GM12878 (cell line): ENCODE results near the gene CCSER1. TPM values are rescaled to one million over a fixed set of nuclear protein-coding genes. Genes with fewer than 3 reads are reported as not detected.

Experiments
- ATAC-seq: fragments of 200-7000 bp; cut with Tn5 transposase; 3 replicates; pipeline ENCODE4 v1.9.1; 2020; ENCODE audit warnings: mild to moderate bottlenecking, moderate library complexity
- BruUV-seq: library from RNA; stranded (reverse); fragments of 400-500 nt; replicated peaks from 2 replicates; lab custom pipeline; 2021; lab: Mats Ljungman, UMichigan
- CTCF ChIA-PET: fragments of 300-600 bp; sonication (Branson Sonifier 250); formaldehyde crosslinking; extraction: SDS; loops from one replicate; lab custom pipeline; 2021; ENCODE audit warnings: inconsistent platforms; lab: Yijun Ruan, JAX
- POLR2A ChIA-PET: fragments of 350-600 bp; formaldehyde crosslinking; extraction: SDS; loops from one replicate; lab custom pipeline; 2021; ENCODE audit warnings: inconsistent platforms; lab: Charles Lee
- RAD21 ChIA-PET: fragments of 300-600 bp; sonication (Branson Sonifier 250); formaldehyde crosslinking; loops from one replicate; lab custom pipeline; 2023; ENCODE audit warnings: antibody characterized with exemption; ENCODE audit not compliant: unreplicated experiment; lab: Charles Lee
- SMC1A ChIA-PET: fragments of 300-600 bp; sonication (Branson Sonifier 250); formaldehyde crosslinking; loops from one replicate; lab custom pipeline; 2023; ENCODE audit not compliant: unreplicated experiment, uncharacterized antibody; lab: Charles Lee
- DNase-seq: peaks from one replicate; pipeline ENCODE4 v3.0.0-alpha.2; 2011; ENCODE audit warnings: low read depth, low spot score
- FAIRE-seq: peaks from 3 replicates; lab custom pipeline; 2011; peaks lifted over from hg19 to GRCh38; lab: Jason Lieb, UNC
- H2AFZ ChIP-seq: 2 replicates; pipeline ENCODE4 v1.6.0; 2011; ENCODE audit warnings: low read depth, low read length, control low read depth; ENCODE audit not compliant: control insufficient read depth
- H3K27ac ChIP-seq: 2 replicates; pipeline ENCODE4 v1.5.1; 2011; ENCODE audit warnings: control low read depth; ENCODE audit not compliant: control insufficient read depth, insufficient read depth
- H3K27me3 ChIP-seq, 2 experiments: replicated peaks in 1 of 2; 2 replicates each; pipeline versions ENCODE4 v1.6.0 to v1.6.1; 2011; ENCODE audit warnings: low read length in 1 of 2; ENCODE audit not compliant: control insufficient read depth in 2 of 2, insufficient read depth in 2 of 2
- H3K36me3 ChIP-seq, 2 experiments: 2 replicates each; pipeline ENCODE4 v1.5.1; 2011; ENCODE audit warnings: low read length in 1 of 2; ENCODE audit not compliant: control insufficient read depth in 2 of 2, insufficient read depth in 2 of 2
- H3K4me1 ChIP-seq: 2 replicates; pipeline ENCODE4 v1.6.1; 2011; ENCODE audit warnings: mild to moderate bottlenecking, low read length, moderate library complexity, mixed read lengths; ENCODE audit not compliant: control insufficient read depth, insufficient read depth
- H3K4me2 ChIP-seq: 2 replicates; pipeline ENCODE4 v1.6.0; 2011; ENCODE audit warnings: control low read depth; ENCODE audit not compliant: control insufficient read depth, insufficient read depth
- H3K4me3 ChIP-seq: fragments of 200-600 bp; sonication (generic); 2 replicates; pipeline ENCODE4 v1.5.1; 2016
- H3K79me2 ChIP-seq: 2 replicates; pipeline ENCODE4 v1.6.0; 2011; ENCODE audit warnings: low read length; ENCODE audit not compliant: control insufficient read depth, insufficient read depth
- H3K9ac ChIP-seq: 2 replicates; pipeline ENCODE4 v1.8.0; 2011; ENCODE audit warnings: low read length, control low read depth, mixed read lengths; ENCODE audit not compliant: control insufficient read depth, insufficient read depth
- H3K9me3 ChIP-seq: replicated peaks from 3 replicates; pipeline ENCODE4 v1.5.1; 2011; ENCODE audit warnings: mild to moderate bottlenecking, low read length; ENCODE audit not compliant: control insufficient read depth, insufficient read depth
- H4K20me1 ChIP-seq: 2 replicates; pipeline ENCODE4 v1.6.0; 2011; ENCODE audit not compliant: control insufficient read depth, insufficient read depth
- CHD1 ChIP-seq: IDR thresholded peaks from 2 replicates; pipeline ENCODE4 v1.6.1; 2012; ENCODE audit warnings: low read depth, low read length, improper control_type of control experiment
- MAX ChIP-seq: IDR thresholded peaks from 2 replicates; pipeline ENCODE4 v1.6.1; 2012; ENCODE audit warnings: low read depth, low read length, improper control_type of control experiment
- MXI1 ChIP-seq: fragments of 150-350 bp; IDR thresholded peaks from 2 replicates; pipeline ENCODE4 v1.6.1; 2011; ENCODE audit warnings: low read depth, mild to moderate bottlenecking, inconsistent platforms, low read length, improper control_type of control experiment
- PAX8 ChIP-seq: fragments of 450-650 bp; IDR thresholded peaks from 2 replicates; pipeline ENCODE4 v1.6.1; 2017; ENCODE audit warnings: mild to moderate bottlenecking, moderate library complexity
- RAD21 ChIP-seq: IDR thresholded peaks from 2 replicates; pipeline ENCODE4 v1.6.1; 2011; ENCODE audit warnings: mild to moderate bottlenecking, low read depth, low read length, moderate library complexity; ENCODE audit not compliant: insufficient read depth
- SMARCA5 ChIP-seq: fragments of 450-650 bp; IDR thresholded peaks from 2 replicates; pipeline ENCODE4 v1.6.1; 2017; ENCODE audit warnings: mild to moderate bottlenecking
- STAT3 ChIP-seq: IDR thresholded peaks from 2 replicates; pipeline ENCODE4 v1.6.1; 2011; ENCODE audit warnings: low read depth, low read length, improper control_type of control experiment
- TCF12 ChIP-seq: IDR thresholded peaks from 2 replicates; pipeline ENCODE4 v1.6.1; 2011; ENCODE audit warnings: low read depth, mild to moderate bottlenecking, low read length
- USF1 ChIP-seq: IDR thresholded peaks from 2 replicates; pipeline ENCODE4 v1.6.1; 2011; ENCODE audit warnings: borderline replicate concordance, low read depth, mild to moderate bottlenecking, moderate library complexity, mixed read lengths, low read length; ENCODE audit not compliant: insufficient read depth; ENCODE audit errors: extremely low read length
- ZNF384 ChIP-seq: IDR thresholded peaks from 2 replicates; pipeline ENCODE4 v1.6.1; 2012; ENCODE audit warnings: low read depth, mild to moderate bottlenecking, low read length, improper control_type of control experiment, borderline replicate concordance
- WGBS: methylation state at CpG from one replicate; pipeline ENCODE4 v1.1.6; 2016; ENCODE audit warnings: low lambda C conversion rate; ENCODE audit not compliant: insufficient replicate concordance, insufficient coverage; ENCODE audit errors: missing lambda C conversion rate; 5-methylcytosine and 5-hydroxymethylcytosine counted together
- in situ Hi-C: fragments of 300-500 bp; cut with MboI; formaldehyde crosslinking; loops from 9 replicates; pipeline ENCODE4 v1.14.3; 2018; ENCODE audit warnings: mixed read lengths
- intact Hi-C: fragments of 100-400 bp; cut with micrococcal nuclease; formaldehyde crosslinking; loops from one replicate; pipeline ENCODE4 v1.14.2; 2022; ENCODE audit not compliant: unreplicated experiment
- polyA plus RNA-seq, 11 experiments: library from polyadenylated mRNA; depleted of rRNA in 4 of 11; unstranded in 6 of 11; stranded (reverse) in 5 of 11; fragments of >200 nt; fragmentation: Nextera tagmentation in 4 of 11; fragmentation: Illumina TruSeq in 1 of 11; extraction: Ambion mirVana in 4 of 11; extraction: Trizol in 1 of 11; gene quantifications; 1 replicate in 1 of 11; 2 replicates in 10 of 11; pipeline versions ENCODE4 v1.2.1 to v1.2.3, GENCODE V29; 2011 to 2016; ENCODE audit warnings: inconsistent platforms in 2 of 11, missing spikeins in 2 of 11, low read depth in 1 of 11
- total RNA-seq, 4 experiments: library from RNA; depleted of rRNA in 3 of 4; stranded (reverse); fragments of >200 nt in 3 of 4; fragmentation: Illumina TruSeq in 1 of 4; extraction: Trizol in 1 of 4; gene quantifications; 2 replicates each; pipeline versions ENCODE4 v1.2.1 to v1.2.3, GENCODE V29; 2013 to 2021

Gene CCSER1
- total and polyA plus RNA-seq, 10 of the 15 experiments (the other 5 are each of a cell fraction or from before 2014, with no cell fraction given): 0.22 to 2.7 (median 1.0) TPM

DNA sequence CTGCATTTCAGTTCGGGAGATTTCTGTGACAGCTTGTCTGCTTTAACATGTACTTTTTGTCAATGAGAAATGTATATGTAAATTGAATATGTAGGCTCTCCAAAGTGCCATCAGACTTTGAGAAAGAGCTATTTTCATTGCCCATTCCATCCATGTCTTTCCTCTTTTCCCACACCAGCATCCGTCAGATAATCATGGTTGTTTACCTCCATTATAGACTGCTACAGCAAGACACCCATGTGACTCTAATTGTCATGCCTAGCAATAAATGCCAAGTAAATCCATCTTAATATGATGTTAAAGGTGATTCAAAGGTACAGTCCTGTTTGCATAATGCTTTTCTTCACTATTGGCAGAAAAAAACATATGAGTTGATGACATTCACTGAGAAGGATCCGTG lies 1157.3 kb downstream of the CCSER1 start (continued):
- TF ChIP-seq STAT3 (no peak), MAX (no peak), PAX8 (no peak), CHD1 (no peak)

GRCh38 chr4:91285487-91285886 lies 1158.3 kb downstream of the CCSER1 start:
- 0% methylated on average over 2 of the region's 2 CpGs for WGBS
- CTCF ChIA-PET: no interaction called here
- no peak overlapping the region for H3K4me2 ChIP-seq

More at GRCh38 chr4:91285487-91285886, 1158.3 kb downstream of the CCSER1 start:
- POLR2A ChIA-PET: no interaction called here
- in situ Hi-C loops: no loop called here
- Histone ChIP-seq H3K27ac (no peak overlapping the region), H3K27me3 (no peaks in the 10 kb centered on the region), H3K79me2 (no peaks in the 10 kb centered on the region), H2AFZ (no peak overlapping the region), H3K9me3 (no peaks in the 10 kb centered on the region), H4K20me1 (no peaks in the 10 kb centered on the region), H3K36me3 (no peaks in the 10 kb centered on the region), H3K4me3 (no peak overlapping the region), H3K4me1 (no peaks in the 10 kb centered on the region), H3K9ac (no peak overlapping the region)
- SMC1A ChIA-PET: no interaction called here
- intact Hi-C loops: no loop called here
- ATAC-seq (no peak), FAIRE-seq (no peak), DNase-seq (no peak)
- RAD21 ChIA-PET: no interaction called here
- no peak for TF ChIP-seq MXI1
- no peak for TF ChIP-seq USF1
- no peak for TF ChIP-seq TCF12
- TF ChIP-seq SMARCA5: no peak
- no peak for TF ChIP-seq ZNF384
- TF ChIP-seq RAD21: no peak
- BruUV-seq: no TSS peak
